Measurements from ENCODE around the gene EIF2B4.
"Not testable (repeated sequence)": the region's sequence is repeated elsewhere in the genome, so short reads cannot be mapped to it uniquely, and the experiment has no call there.

Gene EIF2B4

DNA sequence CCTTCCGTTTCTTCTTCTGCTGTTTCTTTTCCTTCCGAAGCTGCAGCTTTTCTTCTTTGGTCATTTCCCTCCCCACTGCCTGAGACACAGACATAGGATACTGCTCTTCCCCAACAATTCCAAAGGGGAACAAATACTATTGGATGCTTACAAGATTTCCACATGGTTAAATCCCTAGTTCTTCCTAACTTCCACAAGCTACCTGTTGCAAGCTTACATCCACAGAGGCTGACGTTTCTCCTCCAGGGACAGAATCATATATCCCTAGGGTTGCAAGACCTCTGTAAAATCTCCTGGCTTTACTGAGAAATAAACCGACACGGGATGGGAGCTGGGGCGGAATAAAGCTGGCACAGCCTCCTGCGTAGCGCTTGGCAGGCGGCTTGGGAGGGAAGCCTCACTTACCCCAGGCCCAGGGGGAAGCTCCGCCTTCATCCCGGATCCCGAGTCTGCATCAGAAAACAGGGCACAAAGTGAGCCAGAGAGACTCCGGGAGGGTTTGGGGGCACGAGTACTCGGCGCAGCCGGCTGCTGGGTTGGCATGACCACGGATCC is 590 bp downstream of the EIF2B4 start:
- ATAC-seq, result no peak
- Mint-ChIP-seq H3K4me3 (peak overlapping the region; percentile 87), H3K36me3 (peaks cover 50% of the 10 kb centered on the region), H3K27me3 (no peaks in the 10 kb centered on the region), H3K27ac (peak overlapping the region; percentile 78), H3K9me3 (no peaks in the 10 kb centered on the region), H3K4me1 (peaks cover 34% of the 10 kb centered on the region)

DNA sequence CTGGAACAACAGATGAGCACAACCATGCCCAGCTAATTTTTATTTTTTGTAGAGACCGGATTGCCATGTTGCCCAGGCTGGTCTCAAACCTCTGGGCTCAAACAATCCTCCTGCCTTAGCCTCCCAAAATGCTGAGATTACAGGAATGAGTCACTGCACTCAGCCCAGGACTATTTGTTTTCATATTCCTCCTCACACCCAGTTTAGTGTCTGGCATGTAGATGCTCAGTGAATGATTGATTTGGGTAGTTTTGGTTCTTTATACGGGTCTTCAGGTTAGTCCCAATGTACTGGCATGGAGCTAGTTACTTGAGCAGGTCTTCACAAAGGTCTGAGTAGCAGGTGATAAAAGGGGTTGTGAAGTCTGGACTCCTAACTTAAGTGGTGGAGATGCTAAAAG is 6.2 kb downstream of the EIF2B4 start:
- no peaks in the 10 kb centered on the region for H3K9me3 Mint-ChIP-seq
- H3K4me1 Mint-ChIP-seq, result peaks cover 6% of the 10 kb centered on the region
- no peak overlapping the region for H3K27ac Mint-ChIP-seq
- H3K4me3 Mint-ChIP-seq, result no peak overlapping the region
- no peak for ATAC-seq
- H3K36me3 Mint-ChIP-seq, result peaks cover 21% of the 10 kb centered on the region
- no peaks in the 10 kb centered on the region for H3K27me3 Mint-ChIP-seq

DNA sequence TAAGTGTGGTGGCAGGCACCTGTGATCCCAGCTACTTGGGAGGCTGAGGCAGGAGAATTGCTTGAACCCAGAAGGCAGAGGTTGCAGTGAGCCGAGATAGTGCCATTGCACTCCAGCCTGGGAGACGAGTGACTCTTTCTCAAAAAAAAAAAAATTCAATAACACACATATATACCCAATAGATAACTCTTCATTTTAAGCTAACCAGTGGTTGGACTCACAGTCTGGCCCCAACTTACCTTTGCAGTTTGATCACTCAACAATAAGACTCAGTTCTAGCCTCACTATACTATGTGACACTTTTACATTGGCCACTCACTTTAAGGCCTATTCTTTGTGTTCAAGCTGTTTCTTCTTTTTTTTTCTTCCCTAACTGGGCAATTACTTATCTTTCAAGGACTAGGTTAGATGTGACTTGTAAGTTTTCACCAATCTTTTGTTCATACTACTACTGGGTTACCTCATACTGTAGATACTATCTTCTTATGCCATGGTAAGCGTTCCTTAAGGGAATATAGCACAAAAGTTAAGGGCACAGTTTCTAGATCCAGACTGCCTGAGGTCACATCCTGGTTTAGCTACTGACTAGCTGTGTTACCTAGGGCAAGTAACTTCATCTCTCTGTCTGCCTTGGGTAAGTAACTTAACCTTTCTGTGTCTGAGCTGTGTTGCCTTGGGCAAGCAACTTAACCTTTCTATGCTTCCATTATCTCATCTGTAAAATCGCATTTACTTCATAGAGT is 7.3 kb downstream of the EIF2B4 start:
- Mint-ChIP-seq H3K9me3 (no peaks in the 10 kb centered on the region), H3K4me3 (no peak overlapping the region), H3K4me1 (peaks cover 11% of the 10 kb centered on the region), H3K36me3 (peaks cover 14% of the 10 kb centered on the region), H3K27ac (no peak overlapping the region), H3K27me3 (no peaks in the 10 kb centered on the region)
- ATAC-seq, result no peak

DNA sequence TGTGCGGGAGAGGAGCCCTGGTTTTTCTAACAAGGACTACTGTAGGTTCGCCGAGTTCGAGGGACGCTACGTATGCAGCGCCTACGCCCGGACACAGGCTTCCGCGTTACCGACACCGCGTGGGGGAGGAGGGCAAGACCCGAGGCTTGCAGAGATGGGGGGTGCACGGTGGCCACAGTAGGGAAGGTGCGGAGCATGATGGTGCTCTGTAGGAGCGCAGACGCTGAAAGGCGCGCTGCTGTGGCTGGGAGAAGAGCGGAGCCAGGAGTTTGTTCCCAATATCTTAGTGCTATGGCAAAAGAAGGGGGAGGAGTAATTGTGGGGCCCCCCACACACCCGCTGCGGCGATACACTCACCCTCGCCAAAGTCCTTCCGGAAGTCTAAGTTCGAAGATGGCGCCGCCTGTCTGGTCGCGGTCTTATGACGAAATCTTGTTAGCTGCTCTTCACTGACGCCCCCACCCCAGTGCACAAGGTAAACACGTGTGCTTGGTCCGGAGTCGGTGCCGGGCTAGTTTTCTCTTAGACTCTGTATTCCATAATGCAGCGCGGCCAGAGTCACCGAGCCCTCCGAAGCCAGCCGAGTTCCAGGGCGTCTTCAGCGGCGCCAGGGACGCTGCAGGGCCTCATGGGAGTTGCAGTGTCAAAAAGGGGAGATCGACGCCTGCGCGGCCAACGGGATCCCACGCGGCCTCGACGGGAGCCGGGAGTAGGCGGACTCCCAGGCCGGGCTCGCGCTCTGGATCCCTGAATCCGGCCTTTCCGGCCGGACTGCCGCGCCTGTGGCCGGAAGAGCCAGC is 13.6 kb downstream of the EIF2B4 start, which contains the start of gene GTF3C2:
Gene GTF3C2 (minus strand): TSS at position 383 of the 800 bp plus-strand sequence. CDS start 13,210 bp downstream, outside the sequence.
- peak; percentile 94 for ATAC-seq
- Mint-ChIP-seq H3K27ac (peak within 1 kb of the TSS; percentile 99), H3K36me3 (peaks cover 10% of the 10 kb centered on the region), H3K27me3 (no peaks in the 10 kb centered on the region), H3K4me3 (peak within 1 kb of the TSS; percentile 96), H3K4me1 (peaks cover 45% of the 10 kb centered on the region), H3K9me3 (no peaks in the 10 kb centered on the region)

DNA sequence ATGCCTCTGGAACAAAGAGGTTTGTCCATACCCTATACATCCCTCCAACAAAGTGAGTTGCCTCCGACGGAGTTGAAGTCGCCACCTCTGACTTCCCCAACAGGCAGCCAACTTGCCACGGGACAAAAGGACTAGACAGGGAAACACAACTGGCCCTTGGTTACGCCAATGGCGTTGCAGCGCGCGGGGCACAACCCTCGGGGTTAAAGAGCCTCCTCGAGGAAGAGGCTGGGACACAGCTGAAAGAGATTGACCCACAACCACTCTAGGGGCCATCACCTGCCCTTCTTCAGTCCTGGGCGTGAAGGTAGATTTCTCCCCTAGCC is 14.1 kb downstream of the EIF2B4 start:
- H3K9me3 Mint-ChIP-seq, result no peaks in the 10 kb centered on the region
- peaks cover 46% of the 10 kb centered on the region for H3K4me1 Mint-ChIP-seq
- no peaks in the 10 kb centered on the region for H3K27me3 Mint-ChIP-seq
- peak overlapping the region; percentile 96 for H3K4me3 Mint-ChIP-seq
- ATAC-seq, result peak; percentile 66
- peaks cover 10% of the 10 kb centered on the region for H3K36me3 Mint-ChIP-seq
- peak overlapping the region; percentile 99 for H3K27ac Mint-ChIP-seq

DNA sequence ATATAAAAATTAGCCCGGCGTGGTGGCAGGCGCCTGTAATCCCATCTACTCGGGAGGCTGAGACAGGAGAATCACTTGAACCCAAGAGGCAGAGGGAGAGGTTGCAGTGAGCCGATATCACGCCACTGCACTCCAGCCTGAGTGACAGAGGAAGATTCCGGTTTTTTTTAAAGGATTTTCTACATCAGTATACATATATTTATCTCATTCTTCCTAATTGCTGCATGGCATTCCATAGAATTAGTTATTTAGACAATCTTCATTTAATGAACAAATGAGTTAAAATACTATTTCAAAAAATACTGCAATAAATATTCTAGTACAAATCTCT is 15.6 kb downstream of the EIF2B4 start:
- peaks cover 11% of the 10 kb centered on the region for H3K36me3 Mint-ChIP-seq
- no peak for ATAC-seq
- H3K27me3 Mint-ChIP-seq, result no peaks in the 10 kb centered on the region
- peak overlapping the region; percentile 23 for H3K4me3 Mint-ChIP-seq
- H3K4me1 Mint-ChIP-seq, result peaks cover 57% of the 10 kb centered on the region
- H3K27ac Mint-ChIP-seq, result no peak overlapping the region
- H3K9me3 Mint-ChIP-seq, result no peaks in the 10 kb centered on the region

DNA sequence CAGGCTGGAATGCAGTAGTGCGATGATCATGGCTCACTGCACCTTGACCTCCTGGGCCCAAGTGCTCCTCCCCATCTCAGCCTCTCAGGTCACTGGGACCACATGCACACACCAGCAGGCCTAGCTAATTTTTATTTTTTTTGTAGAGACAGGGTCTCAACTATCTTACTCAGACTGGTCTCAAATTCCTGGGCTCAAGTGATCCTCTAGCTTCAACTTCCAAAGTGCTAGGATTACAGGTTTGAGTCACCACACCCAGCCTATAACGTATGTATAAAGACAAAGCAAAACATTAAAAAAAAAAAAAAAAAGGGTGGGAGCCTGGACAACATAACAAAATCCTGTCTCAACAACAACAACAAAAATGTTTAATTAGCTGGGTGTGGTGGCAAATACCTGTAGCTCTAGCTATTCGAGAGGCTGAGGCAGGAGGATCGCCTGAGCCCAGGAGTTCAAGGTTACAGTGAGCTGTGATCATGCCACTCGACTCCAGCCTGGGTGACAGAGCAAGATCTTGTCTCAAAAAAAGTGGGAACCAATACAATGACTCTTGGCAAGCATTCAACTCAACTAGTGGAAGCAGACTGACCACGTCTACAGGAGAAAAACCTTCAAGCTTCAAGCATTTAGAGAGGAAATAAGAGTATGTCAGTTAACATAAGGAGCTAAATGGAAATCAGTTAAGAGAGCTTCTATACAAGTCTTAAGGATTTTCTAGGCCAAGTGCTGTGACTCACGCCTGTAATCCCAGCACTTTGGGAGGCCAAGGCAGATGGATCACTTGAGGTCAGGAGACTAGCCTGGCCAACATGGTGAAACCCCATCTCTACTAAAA is 16.2 kb downstream of the EIF2B4 start:
- peaks cover 57% of the 10 kb centered on the region for H3K4me1 Mint-ChIP-seq
- H3K36me3 Mint-ChIP-seq, result peaks cover 16% of the 10 kb centered on the region
- peak overlapping the region; percentile 23 for H3K4me3 Mint-ChIP-seq
- no peak overlapping the region for H3K27ac Mint-ChIP-seq
- H3K9me3 Mint-ChIP-seq, result no peaks in the 10 kb centered on the region
- ATAC-seq, result no peak
- no peaks in the 10 kb centered on the region for H3K27me3 Mint-ChIP-seq

DNA sequence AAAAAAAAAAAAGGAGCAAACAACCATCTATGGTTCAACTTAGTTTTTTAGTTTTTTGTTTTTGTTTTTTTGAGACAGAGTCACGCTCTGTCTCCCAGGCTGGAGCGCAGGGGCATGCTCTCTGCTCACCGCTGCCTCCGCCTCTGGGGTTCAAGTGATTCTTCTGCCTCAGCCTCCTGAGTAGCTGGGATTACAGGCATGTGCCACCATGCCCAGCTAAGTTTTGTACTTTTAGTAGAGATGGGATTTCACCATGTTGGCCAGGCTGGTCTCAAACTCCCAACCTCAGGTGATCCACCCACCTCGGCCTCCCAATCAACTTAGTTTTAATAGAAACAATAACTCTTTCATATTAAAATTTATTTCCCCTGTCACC is 16.8 kb downstream of the EIF2B4 start:
- not testable (repeated sequence) for H3K27ac Mint-ChIP-seq, ATAC-seq, H3K4me3 Mint-ChIP-seq, H3K9me3 Mint-ChIP-seq, H3K27me3 Mint-ChIP-seq
- H3K4me1 Mint-ChIP-seq, result peaks cover 52% of the 10 kb centered on the region
- H3K36me3 Mint-ChIP-seq, result peaks cover 16% of the 10 kb centered on the region

DNA sequence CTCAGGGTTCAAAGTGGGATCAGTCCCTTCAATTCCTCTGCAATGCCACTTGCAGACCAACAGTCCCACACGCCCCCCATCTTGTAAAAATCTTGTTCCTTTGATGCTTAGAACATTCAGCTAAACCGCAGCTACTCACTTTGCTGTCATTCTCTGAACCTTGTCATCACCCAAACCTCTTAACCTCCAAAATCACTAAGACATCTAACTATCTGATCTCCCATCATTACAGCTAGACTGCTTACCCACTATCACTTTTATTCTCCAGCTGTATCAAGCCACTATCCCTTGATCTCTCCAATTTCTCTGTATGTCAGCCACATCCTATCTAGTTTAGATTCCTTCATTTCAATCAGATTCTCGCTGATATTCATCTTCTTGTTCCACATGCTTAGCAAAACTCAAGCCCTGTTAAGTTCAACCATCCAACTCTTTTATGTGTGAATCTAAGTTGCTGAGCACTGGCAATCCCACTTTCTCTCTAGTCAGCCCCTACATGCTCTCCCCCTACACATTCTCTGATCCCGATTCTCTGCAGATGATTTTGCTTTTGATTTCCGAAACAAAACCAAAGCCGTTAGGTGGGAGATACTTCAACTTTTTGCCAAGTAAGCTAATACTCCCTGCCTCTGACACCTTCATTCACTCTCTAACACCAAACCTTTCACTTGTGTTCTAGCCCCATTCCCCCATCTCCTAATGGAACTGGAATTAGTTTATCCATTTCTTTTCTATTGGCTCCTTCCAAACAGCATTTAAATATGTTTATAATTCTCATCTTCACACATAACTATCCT is 18.1 kb downstream of the EIF2B4 start:
- ATAC-seq, result no peak
- Mint-ChIP-seq H3K4me1 (peaks cover 48% of the 10 kb centered on the region), H3K27ac (peak overlapping the region; percentile 1), H3K4me3 (no peak overlapping the region), H3K9me3 (no peaks in the 10 kb centered on the region), H3K27me3 (no peaks in the 10 kb centered on the region), H3K36me3 (peaks cover 22% of the 10 kb centered on the region)

DNA sequence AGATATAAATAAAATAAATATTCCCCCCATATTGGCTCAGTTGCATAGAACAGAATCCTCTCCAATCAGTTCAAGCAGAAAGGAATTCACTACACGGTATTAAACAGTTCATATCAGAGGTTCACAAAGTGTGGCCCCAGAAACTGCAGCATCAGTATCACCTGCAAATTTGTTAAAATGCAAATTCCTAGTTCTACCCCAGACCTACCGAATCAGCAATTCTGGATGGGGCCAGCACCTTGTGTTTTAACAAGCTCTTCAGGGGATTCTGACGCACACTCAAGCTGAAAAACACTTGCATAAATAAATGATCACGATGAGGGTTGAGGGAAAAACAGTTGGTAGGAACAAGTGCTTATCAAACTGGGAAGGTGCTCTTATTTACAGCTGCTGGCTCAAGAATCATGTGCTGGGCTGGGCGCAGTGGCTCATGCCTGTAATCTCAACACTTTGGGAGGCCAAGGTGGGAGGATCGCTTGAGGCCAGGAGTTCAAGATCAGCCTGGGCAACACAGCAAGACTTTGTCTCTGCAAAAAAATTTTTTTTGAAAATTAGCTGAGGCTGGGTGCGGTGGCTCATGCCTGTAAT is 19.9 kb downstream of the EIF2B4 start:
- no peaks in the 10 kb centered on the region for H3K27me3 Mint-ChIP-seq
- ATAC-seq, result no peak
- H3K27ac Mint-ChIP-seq, result no peak overlapping the region
- no peak overlapping the region for H3K4me3 Mint-ChIP-seq
- no peaks in the 10 kb centered on the region for H3K9me3 Mint-ChIP-seq
- H3K36me3 Mint-ChIP-seq, result peaks cover 23% of the 10 kb centered on the region
- peaks cover 48% of the 10 kb centered on the region for H3K4me1 Mint-ChIP-seq

DNA sequence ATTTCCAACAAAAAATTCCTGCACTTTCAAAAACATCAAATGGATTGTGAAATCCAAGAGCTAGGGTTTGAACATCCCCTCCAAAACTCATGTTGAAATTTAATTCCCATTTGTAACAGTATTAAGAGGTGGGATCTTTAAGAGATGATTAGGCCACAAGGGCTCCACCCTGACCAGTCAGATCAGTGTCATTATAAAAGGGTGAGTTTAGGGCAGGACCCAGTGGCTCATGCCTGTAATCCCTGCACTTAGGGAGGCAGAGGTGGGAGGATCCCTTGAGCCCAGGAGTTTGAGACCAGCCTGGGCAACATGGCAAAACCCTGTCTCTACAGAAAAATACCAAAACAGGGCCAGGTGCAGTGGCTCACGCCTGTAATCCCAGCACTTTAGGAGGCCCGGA is 22.5 kb downstream of the EIF2B4 start:
- Mint-ChIP-seq H3K36me3 (peaks cover 23% of the 10 kb centered on the region), H3K4me1 (peaks cover 33% of the 10 kb centered on the region), H3K27me3 (no peaks in the 10 kb centered on the region), H3K4me3 (no peak overlapping the region), H3K27ac (no peak overlapping the region), H3K9me3 (no peaks in the 10 kb centered on the region)
- no peak for ATAC-seq

DNA sequence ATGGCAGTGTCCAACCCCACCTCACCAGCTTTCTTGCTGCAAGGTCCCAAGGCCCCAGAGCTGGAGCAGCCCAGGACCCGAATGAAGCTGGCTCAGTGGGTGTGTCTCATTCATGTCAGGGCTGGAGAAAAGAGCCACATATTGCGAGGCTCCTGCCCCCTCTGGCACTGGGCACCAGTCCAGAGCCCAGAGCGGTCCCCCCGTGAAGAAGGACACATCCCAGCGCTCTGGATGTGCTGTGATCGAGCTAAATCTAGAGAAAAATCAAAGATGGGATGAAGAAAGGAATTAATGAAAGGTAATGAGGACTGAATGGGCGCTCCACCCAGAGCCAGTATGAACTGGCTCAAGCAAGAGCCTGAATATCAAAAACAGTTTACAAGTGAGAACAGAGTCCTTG is 34.0 kb downstream of the EIF2B4 start:
- Mint-ChIP-seq H3K4me1 (no peaks in the 10 kb centered on the region), H3K9me3 (no peaks in the 10 kb centered on the region), H3K4me3 (no peak overlapping the region), H3K27ac (no peak overlapping the region), H3K36me3 (peaks cover 50% of the 10 kb centered on the region), H3K27me3 (no peaks in the 10 kb centered on the region)
- no peak for ATAC-seq

DNA sequence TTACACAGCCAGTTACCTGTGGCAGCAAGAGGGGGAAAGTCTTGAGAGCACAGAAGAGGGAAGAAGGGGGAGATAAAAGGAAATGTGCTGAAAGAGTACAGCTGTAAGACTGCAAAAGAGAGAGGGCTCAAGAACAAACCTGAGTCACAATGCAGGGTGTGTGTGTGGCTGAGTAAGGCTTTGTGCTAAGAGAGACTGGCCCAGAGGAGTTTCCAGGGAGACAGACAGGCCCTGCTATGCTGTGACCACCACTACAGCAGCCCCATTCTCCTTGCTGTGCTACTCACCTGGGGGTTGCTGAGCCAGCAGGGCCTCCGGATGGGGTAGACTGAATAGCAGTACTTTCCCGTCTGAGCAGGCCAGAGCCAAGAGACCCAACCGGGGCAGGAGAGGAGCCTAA is 34.8 kb downstream of the EIF2B4 start:
- no peak for ATAC-seq
- H3K27ac Mint-ChIP-seq, result no peak overlapping the region
- H3K4me1 Mint-ChIP-seq, result no peaks in the 10 kb centered on the region
- no peaks in the 10 kb centered on the region for H3K9me3 Mint-ChIP-seq
- no peaks in the 10 kb centered on the region for H3K27me3 Mint-ChIP-seq
- H3K36me3 Mint-ChIP-seq, result peaks cover 41% of the 10 kb centered on the region
- no peak overlapping the region for H3K4me3 Mint-ChIP-seq

DNA sequence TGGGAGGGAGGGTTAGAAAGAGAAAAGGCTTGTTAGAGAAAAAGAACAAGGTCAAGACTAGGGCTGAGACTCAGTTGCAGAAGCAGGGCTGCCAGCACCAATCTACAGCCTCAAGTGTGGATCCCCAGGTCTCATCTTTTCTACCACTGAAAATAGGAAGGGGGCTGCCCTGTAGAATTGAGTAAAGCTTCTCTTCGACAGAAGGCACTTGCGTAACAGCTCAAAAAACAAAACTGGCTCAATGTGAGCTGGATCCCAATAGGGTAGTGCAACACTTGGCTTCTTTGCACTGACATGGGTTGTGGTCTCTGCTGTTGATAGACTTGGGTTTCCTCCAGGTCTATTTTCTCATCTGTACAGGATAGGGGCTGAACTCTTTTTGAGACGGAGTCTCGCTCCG is 45.4 kb downstream of the EIF2B4 start:
- Mint-ChIP-seq H3K27me3 (no peaks in the 10 kb centered on the region), H3K27ac (no peak overlapping the region), H3K36me3 (peaks cover 41% of the 10 kb centered on the region), H3K4me3 (no peak overlapping the region), H3K4me1 (peaks cover 22% of the 10 kb centered on the region), H3K9me3 (no peaks in the 10 kb centered on the region)
- no peak for ATAC-seq

All from stimulated activated memory B cell treated with anti-CD40 and anti-IgM and Interleukin-4, amounts not matched to agents 10 μg/mL and 1 μg/mL and 100 μg/mL, for 72 hours (primary cell).